GM19328 (cell line): ENCODE data around the gene SALL3.

Experiments used
- ATAC-seq: cut with Tn5 transposase; IDR thresholded peaks from one replicate; pipeline ENCODE4 v1.9.1; 2021; ENCODE audit warnings: mild to moderate bottlenecking, moderate library complexity; ENCODE audit not compliant: unreplicated experiment

The SALL3 gene

GRCh38 chr18:78980279-78980771 is 707 bp downstream of the SALL3 start:
- ATAC-seq, result no peak

GRCh38 chr18:78980777-78981380 is 1.3 kb downstream of the SALL3 start:
- no peak for ATAC-seq

- ATAC-seq, result no peak
Measured at GRCh38 chr18:78981394-78981831, 1.8 kb downstream of the SALL3 start.

GRCh38 chr18:78981989-78982620 is 2.5 kb downstream of the SALL3 start:
- ATAC-seq, result no peak

- no peak for ATAC-seq
Measured at GRCh38 chr18:78983512-78983911, 3.9 kb downstream of the SALL3 start.

- ATAC-seq, result no peak
Measured at GRCh38 chr18:78984941-78985784, 5.5 kb downstream of the SALL3 start.

- ATAC-seq, result no peak
Measured at GRCh38 chr18:78986018-78986481, 6.4 kb downstream of the SALL3 start.

- ATAC-seq, result no peak
Measured at GRCh38 chr18:78991446-78991845, 11.8 kb downstream of the SALL3 start.

GRCh38 chr18:78992041-78993011 is 12.7 kb downstream of the SALL3 start:
- no peak for ATAC-seq

GRCh38 chr18:78993014-78993926 is 13.7 kb downstream of the SALL3 start:
- ATAC-seq, result no peak

GRCh38 chr18:78994000-78994399 is 14.4 kb downstream of the SALL3 start:
- no peak for ATAC-seq

GRCh38 chr18:78994531-78994930 is 14.9 kb downstream of the SALL3 start:
- ATAC-seq, result no peak

- no peak for ATAC-seq
Measured at GRCh38 chr18:78994977-78995582, 15.5 kb downstream of the SALL3 start.

GRCh38 chr18:78995740-78996395 is 16.2 kb downstream of the SALL3 start:
- no peak for ATAC-seq

- ATAC-seq, result no peak
Measured at GRCh38 chr18:78996741-78997490, 17.3 kb downstream of the SALL3 start.

- no peak for ATAC-seq
Measured at GRCh38 chr18:78998371-78999071, 18.9 kb downstream of the SALL3 start.

GRCh38 chr18:78999939-79000338 is 20.3 kb downstream of the SALL3 start:
- no peak for ATAC-seq
